Activated CD8-positive, alpha-beta memory T cell treated with anti-CD3 and anti-CD28 coated beads, Interleukin-2, amount 50 U/mL, for 24 hours (primary cell): ENCODE data around the gene PIK3CA.
"Not testable (repeated sequence)": the region's sequence is repeated elsewhere in the genome, so short reads cannot be mapped to it uniquely, and the experiment has no call there.

Source experiments
- DNase-seq: peaks from one replicate; pipeline ENCODE4 v3.0.0-alpha.2; 2020; ENCODE audit errors: extremely low read depth

PIK3CA gene

DNA sequence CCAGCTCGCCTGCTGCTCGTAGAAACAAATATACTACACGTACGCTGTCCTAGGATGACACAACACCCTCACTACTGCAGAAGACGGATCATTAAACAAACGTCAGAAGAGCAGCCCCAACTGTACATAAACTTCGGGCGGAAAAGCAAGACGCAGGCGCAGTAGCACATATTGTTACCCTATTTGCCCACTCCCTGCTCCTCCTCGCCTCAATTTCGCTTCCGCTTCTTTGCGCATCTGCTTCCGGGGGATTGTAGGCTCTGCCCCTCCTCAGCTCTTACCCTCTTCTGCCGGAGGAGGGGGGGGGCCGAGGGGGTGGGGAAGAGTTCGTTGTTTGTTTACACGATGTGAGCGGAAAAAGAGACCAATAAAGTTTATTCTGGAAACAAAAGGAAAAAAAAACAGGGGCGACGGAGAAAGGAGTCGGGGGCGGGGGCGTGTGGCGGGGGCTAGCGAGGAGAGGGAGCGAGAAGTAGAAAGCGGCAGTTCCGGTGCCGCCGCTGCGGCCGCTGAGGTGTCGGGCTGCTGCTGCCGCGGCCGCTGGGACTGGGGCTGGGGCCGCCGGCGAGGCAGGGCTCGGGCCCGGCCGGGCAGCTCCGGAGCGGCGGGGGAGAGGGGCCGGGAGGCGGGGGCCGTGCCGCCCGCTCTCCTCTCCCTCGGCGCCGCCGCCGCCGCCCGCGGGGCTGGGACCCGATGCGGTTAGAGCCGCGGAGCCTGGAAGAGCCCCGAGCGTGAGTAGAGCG, at the start of gene PIK3CA:
TSS of gene PIK3CA (plus strand) at position 485 of the 743 bp plus-strand sequence. CDS start 50,469 bp downstream, outside the sequence.
- peak; percentile 91 for DNase-seq

DNA sequence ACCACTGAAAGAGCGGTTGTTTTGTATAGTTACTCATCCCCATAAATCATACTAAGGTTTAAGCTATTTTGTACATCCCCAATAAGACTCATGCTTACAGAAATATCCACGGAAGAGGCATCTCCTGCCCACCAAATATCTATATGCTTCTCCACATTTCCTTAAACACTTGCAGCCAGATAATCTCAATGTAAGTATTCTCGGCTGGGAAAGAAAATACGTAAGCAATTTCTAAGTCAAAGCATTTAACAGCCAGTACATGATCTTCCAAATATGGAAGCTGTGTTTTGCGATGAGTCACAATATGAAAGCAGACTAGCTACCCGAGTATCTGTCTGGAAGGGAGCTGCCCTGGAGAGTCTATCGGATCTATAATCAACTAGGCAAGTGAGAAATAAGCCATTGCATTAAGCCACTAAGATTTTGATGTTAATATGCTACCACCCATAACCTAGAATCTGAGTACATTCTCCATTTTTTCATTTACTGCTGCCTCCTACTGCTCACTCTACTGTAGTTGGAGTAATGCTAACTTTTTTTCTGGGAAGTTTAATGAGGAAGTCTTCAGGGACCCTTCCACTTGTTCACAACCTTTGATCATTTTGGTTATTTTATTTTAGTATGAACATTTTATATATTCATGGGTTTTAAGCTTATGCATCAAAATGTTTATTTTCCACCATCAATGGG, 49.6 kb upstream of the PIK3CA start:
- DNase-seq, result no peak

DNA sequence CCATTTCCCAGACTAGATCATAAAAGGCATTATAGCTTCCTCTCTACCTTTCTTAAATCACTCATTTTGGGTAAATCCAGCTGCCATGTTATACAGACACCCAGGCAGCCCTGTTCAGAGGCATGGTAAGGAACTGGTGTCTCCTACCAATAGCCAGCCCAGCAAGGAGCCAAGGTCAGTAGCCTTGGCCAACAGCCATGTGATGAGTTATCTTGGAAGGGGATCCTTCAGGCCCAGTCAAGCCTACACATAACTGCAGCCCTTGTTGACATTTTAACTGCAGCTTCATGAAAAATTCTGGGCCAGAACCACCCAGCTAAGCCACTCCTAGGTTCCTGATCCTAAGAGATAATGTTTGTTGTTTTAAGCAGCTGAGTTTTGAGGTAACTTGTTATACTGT, 47.5 kb upstream of the PIK3CA start:
- DNase-seq, result no peak

DNA sequence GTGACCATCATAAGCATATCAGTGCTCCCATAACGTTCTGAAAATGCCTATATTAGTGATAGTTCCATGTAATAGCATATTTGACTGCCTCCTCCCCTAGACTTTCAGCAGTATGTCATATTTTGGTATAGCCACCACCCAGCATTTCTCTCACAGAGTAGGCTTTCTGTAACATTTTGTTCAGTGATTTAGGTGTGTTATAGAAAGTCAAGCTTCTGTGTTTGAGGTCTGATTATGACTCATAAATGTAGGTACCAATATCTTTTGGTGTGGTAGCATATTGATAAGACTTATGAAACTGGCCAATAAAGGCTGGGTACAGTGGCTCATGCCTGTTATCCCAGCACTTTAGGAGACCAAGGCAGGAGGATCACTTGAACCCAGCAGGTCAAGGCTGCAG, 42.3 kb upstream of the PIK3CA start:
- DNase-seq, result no peak

DNA sequence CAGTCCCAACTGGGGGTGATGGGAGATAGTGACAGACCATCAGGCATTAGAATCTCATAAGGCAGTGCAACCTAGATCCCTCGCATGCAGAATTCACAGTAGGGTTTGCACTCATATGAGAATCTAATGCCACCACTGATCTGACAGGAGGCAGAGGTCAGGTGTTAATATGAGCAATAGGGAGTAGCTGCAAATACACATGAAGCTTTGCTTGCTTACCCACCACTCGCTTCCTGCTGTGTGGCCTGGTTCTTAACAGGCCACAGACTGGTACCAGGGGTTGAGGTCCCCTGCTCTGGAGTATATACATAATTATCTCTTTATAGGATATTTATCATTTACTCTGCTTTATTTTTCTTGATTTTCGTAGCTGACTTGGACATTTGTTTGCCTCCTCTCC, 40.5 kb upstream of the PIK3CA start:
- DNase-seq, result no peak

DNA sequence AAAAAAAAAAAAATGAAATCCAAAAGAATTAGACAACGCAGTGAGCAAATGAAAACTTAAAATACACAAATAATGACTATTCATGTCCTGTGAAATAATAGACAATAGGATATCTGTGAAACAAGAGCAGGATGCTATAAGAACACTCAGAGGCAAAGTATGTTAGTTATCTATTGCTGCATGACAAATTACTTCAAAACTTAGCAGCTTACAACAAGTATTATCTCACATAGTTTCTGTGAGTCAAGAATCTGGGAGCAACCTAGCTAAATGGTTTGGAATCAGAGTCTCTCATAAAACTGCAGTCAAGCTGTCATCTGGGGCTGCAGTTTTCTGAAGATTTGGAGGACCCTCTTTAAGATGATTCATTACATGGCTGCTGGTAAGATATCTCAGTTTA, 40.1 kb upstream of the PIK3CA start:
- DNase-seq, result no peak

DNA sequence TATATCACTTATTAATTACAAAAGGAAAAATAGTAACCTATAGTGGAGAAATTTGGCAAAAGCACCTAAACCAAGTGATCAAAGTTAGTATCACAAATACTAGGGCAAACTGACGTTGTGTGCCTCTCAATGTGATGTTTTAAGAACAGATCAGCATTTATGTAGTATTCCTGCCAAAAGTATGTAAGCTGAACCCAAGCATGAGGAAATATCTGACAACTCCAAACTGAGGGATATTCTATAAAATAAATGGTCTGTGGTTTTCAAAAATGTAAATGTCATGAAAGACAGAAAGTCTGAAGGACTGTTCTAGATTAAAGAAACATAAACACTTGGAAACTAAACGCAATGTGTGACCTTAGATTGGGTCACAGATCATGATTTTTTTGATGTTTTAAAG, 34.3 kb upstream of the PIK3CA start:
- DNase-seq, result no peak

DNA sequence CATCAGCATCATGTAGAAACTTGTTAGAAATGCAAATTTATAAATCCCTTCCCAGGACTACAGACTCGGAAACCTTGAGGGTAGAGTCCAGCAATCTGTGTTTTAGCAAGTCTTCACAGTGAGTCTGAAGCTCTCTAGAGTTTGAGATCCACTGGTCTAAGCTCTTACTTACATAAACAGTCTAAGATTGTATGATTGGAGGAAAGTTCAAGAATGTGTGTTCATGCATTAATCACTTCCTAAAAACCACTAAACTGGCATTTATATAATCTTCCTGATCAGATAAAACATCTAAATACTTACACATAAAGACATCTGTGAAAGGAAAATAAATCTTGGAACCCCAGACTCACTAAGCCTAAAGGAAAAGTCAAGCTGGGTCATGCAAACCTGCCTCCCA, 32.7 kb upstream of the PIK3CA start:
- not testable (repeated sequence) for DNase-seq

DNA sequence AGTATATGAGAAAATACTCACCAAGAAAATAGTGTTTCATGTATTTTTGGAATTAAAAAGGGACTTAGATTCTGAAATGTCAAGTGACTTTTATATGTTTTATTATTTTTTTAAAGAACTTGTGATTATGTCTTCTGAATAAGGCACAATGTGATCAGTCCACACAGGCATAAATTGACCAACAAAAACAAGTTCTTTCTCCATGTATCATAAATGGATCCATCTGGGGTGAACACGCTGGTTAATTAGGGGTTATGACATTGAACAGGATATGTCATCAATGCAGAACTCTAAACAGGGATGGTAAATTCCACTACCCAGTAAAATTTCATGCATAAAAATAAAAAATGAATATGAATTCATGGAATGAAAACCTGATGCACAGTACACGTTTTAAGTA, 31.3 kb upstream of the PIK3CA start:
- DNase-seq, result no peak

DNA sequence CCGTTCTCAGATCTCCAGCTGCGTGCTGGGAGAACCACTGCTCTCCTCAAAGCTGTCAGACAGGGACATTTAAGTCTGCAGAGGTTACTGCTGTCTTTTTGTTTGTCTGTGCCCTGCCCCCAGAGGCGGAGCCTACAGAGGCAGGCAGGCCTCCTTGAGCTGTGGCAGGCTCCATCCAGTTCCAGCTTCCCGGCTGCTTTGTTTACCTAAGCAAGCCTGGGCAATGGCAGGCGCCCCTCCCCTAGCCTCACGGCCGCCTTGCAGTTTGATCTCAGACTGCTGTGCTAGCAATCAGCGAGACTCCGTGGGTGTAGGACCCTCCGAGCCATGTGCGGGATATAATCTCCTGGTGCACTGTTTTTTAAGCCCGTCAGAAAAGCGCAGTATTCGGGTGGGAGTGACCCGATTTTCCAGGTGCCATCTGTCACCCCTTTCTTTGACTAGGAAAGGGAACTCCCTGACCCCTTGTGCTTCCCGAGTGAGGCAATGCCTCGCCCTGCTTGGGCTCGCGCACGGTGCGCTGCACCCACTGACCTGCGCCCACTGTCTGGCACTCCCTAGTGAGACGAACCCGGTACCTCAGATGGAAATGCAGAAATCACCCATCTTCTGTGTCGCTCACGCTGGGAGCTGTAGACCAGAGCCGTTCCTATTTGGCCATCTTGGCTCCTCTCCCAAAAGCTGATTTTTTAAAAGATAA, 15.8 kb upstream of the PIK3CA start:
- not testable (repeated sequence) for DNase-seq

DNA sequence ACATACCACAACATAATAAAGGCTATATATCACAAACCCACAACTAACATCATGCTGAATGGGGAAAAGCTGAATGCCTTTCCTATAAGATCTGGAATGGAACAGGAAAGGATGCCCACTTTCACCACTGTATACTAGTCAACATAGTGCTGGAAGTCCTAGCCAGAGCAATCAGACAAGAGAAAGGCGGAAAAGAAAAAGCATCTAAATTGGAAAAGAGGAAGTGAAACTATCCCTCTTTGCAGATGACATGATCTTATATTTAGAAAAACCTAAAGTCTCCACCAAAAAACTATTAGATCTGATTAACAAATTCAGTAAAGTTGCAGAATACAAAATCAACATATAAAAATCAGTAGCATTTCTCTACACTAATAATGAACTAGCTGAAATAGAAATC, 14.6 kb upstream of the PIK3CA start:
- DNase-seq, result no peak

DNA sequence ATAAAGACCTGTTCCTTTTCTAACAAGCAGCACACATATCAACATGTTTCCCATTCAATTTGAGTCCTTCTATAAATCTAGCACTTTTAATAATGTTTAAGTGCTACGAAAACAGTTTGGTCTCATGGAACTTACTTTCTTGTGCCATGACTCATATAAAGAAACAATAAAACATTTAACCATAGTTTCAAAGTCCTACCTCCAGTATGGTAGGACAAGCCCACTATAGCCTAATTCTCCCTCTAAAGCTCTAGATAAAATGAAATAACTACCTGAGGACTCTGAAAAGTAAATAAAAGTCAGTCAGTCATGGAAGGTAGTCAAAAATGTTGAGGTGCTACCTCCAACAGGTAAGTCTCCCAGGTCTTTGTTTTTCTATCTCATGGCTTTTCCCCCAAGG, 12.0 kb upstream of the PIK3CA start:
- DNase-seq, result no peak

DNA sequence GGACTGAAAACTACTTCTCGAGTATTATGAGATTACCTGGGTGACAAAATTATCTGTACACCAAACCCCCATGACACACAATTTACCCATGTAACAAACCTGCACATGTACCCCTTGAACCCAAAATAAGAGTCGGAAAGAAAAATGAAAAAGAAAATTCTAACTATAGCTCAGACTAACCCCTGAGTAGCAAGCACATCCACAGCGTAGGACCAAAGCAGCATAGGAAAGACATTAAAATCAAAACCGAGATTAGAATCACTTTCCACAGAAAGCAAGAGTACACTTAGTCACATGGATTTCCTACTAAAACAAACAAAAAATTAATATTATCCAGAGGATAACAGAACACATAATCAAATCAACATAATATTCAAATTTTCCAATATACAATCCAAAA, 6.3 kb upstream of the PIK3CA start:
- no peak for DNase-seq

DNA sequence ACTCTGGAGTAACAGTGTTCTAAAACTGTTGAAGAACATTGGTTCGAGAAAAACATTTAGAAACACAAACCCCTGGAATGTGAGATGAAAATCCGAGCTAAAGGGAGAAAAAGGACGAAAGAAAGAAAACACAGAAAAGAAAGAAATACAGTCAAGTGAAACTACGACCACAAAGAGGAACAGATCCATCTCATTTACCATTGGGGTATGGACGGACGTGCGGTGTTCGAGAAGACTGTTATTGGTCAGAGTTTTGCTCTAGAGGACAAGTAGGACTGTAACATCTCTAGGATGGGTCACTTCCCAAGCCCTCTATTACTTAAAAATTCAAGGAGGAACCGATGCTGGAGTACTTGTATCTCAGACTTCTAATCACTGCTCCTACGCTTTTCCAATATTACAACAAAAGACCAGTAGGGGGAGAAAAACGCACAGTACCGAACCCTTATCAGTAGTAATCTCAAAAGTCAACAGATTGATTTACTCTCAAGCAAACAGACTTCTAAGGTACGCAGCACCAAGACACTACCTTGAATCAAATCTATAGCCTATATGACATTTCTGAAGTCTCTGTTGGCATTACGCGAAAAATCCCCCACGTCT, 1.1 kb upstream of the PIK3CA start:
- no peak for DNase-seq

DNA sequence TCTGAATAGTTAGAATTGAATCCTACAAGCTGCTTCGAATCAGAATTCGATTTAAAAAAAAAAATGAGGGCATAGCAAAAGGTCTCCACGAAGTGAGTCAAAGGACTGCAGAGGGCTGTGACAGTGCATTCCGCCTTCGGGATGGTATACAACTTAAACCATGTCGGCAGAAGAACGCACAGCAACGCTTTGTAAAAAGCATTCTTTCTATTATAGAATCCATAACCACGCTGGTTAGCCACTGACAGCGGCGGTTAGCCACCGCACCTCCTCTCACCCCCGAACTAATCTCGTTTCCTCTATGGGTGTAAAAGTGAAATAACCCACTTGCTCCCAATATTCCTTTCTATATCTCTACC, 664 bp upstream of the PIK3CA start:
- no peak for DNase-seq

DNA sequence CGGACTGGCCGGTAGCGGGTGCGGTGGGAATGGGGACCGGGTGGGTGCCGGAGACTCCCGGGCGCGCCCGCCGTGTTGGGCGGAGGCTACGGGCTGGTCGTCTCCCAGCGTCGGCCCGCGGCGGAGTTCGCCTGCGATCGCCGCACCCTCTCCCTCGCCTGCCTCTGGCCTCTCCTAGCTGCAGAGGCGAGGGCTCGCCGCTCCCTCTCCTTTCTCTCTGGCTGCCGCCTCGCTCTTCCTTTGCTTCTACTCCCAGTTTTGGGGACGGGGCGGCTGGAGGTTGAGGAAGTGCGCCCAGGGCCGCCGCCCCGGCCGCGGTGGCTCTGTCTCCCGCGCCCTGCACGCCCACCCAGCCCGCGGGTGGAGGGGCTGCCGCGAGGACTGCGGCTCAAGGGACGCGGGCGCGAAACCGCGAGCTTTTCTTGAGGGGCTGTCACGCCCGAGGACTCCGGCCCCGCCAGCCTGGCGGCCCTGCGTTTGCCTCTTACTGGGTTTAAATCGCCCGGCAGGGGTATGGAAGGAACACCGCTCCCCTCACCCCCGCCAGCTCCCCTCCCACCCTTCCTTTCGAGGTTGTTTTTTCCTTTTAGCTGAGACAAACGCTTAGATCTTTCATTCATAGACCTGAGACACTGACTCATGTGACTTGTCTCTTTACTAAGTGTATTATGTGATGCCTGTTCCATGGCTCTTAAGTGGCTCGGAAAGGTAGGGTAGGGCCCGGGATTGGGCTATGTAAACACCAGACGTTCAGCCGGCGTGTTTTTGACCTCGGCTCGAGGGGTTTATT, 654 bp downstream of the PIK3CA start:
- peak; percentile 6 for DNase-seq

DNA sequence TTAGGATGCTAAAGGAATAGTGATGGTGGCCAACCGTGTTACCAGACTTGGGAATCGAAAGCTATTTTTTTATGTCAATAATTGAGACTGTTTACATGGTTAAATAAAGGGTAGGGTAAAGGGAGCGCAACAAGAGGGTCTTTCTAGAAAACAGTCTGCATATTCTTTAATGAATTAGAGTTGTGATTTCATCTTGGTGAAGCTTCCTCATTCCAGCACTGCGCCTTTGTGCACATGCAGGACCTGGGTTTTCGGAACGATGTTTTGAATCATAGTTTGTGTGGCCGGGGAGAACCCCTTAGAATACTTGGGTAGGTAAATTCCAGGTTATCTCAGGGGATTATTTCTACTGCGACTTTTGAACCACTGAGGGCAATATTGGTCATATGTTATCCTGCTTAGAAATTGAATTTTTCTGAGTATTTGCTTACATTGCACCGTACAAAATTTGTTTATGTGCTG, 1.3 kb downstream of the PIK3CA start:
- peak; percentile 19 for DNase-seq

DNA sequence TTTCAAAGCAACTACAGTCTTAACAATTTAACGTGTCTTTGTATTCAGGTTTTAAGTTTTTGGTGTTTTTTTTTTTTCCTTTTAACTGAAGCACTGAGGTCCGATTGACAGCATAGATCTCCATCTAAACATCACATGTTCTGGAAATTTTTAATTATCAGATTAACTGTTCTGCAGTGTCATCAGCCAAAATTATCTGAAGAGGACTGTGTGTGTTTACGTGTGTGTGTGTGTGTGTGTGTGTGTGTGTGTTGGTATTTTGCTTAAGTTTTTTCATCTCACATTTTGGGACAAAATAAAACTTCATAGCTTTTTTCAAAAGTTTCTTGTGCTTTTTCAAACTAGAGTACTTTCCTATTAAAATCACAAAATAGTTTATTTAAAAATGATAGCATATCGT, 1.8 kb downstream of the PIK3CA start:
- DNase-seq, result no peak

DNA sequence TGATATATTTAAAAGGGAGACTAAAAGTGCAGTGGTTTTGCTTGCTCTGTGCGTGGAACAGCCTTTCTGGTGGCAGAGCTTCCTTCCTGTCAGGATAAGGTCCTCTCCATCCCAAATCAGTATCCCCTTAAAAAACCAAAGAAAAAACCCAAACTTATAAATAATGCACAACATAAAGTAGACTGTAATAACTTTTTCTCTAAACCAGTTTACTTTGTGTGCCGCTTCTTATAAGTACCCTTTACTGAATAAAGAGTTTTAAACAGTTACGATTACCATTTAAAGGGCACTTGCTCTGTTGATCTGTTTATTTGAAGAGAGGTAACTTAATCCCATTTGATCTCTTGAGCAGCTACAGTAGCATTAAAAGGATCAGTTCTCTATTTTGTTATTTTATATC, 2.5 kb downstream of the PIK3CA start:
- DNase-seq, result no peak

DNA sequence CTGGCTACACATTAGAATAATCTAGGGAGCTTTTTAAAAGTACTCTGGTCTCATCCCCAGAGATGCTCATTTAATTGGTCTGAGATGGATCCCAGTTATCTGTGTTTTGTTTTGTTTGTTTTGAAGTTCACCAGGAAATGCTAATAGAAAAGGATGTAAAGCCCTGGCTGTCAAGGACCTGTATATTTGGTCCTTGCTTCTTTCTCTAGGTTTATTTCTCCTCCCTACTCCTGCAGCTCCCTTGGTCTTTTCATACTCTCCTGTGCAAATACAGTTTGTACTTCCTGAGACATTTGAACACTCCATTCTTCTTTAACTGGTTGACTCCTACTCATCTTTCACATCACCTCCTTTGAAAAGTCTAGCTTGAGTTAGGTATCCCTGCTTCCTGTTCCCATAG, 3.3 kb downstream of the PIK3CA start:
- DNase-seq, result no peak

DNA sequence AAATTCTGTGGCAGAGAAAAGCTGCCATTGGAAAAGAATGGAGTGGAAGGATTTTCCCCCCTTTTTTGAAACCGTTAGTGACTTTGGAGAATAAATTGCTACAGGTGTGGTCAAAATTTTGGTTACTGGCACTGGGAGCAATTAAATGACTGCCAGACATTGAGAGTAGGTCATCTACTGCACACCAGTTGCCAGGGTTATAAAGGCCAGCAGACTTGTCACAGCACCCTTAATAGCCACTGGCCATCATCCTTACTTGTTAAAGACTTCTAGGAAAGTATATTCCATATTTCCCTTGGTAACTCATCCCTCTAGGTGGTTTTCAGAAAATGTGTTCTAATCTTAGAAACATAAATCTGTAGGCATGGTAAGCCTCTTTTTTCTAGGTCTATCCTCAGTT, 8.0 kb downstream of the PIK3CA start:
- no peak for DNase-seq

DNA sequence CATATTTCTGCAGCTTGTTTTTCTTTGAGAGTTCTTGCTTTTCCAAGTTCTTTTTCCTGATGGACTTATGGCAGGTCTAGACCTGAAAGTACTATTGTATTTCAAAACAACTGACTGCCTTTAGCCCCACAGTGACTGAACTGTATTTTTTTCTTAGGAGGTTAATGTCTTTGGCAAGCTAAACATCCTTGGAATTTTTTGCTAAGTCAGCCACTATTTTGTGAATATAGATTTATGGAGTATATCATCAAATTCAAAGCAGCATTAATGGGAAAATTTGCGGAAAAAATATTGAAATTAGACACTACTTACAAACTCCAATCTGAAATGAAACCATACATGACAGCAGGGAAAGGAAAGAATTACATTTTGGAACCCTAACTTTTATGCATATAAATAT, 8.6 kb downstream of the PIK3CA start:
- no peak for DNase-seq
